Breast epithelium (tissue), 4 donors: ENCODE measurements around the gene WDR11. TPM values are rescaled to one million over a fixed set of nuclear protein-coding genes. Genes with fewer than 3 reads are reported as not detected.

Source experiments
- DNase-seq, 2 donors: peaks; one replicate each; pipeline ENCODE4 v3.0.0-alpha.2; 2019; ENCODE audit warnings: low spot score in 2 of 2
- H3K27ac ChIP-seq, 2 donors: fragments of 200-600 bp; sonication (generic) in 1 of 2; one replicate each; pipeline ENCODE4 v1.5.1; 2016 to 2019; ENCODE audit warnings: mild to moderate bottlenecking in 1 of 2
- H3K27me3 ChIP-seq, 2 donors: fragments of 200-600 bp; sonication (generic) in 1 of 2; one replicate each; pipeline versions ENCODE4 v1.5.1 to v1.6.0; 2017 to 2019; ENCODE audit warnings: control low read depth in 1 of 2, mild to moderate bottlenecking in 1 of 2
- H3K36me3 ChIP-seq: fragments of 200-600 bp; one replicate; pipeline ENCODE4 v1.5.1; 2019
- H3K4me1 ChIP-seq, 2 donors: fragments of 200-600 bp; sonication (generic); one replicate each; pipeline ENCODE4 v1.5.1; 2016 to 2019; ENCODE audit warnings: control low read depth in 1 of 2
- H3K4me3 ChIP-seq, 3 donors: fragments of 200-600 bp; sonication (generic); 1 replicate in 2 of 3; 2 replicates in 1 of 3; pipeline ENCODE4 v1.5.1; 2016 to 2019; ENCODE audit warnings: mild to moderate bottlenecking in 3 of 3, moderate library complexity in 2 of 3
- H3K9me3 ChIP-seq, 2 donors: fragments of 200-600 bp; sonication (generic) in 1 of 2; one replicate each; pipeline ENCODE4 v1.5.1; 2016 to 2019; ENCODE audit warnings: control low read depth in 1 of 2
- CTCF ChIP-seq, 3 donors: fragments of 450-650 bp; IDR thresholded peaks; one replicate each; pipeline ENCODE4 v1.5.1; 2016 to 2017; ENCODE audit warnings: antibody characterized with exemption in 3 of 3, mild to moderate bottlenecking in 3 of 3, moderate library complexity in 3 of 3
- POLR2A ChIP-seq: fragments of 450-650 bp; IDR thresholded peaks from one replicate; pipeline ENCODE4 v1.6.1; 2016; ENCODE audit warnings: antibody characterized with exemption, mild to moderate bottlenecking, moderate library complexity
- POLR2AphosphoS5 ChIP-seq, 3 donors: sonication (generic); formaldehyde crosslinking; IDR thresholded peaks; one replicate each; pipeline ENCODE4 v1.6.1; 2017; ENCODE audit warnings: antibody characterized with exemption in 3 of 3
- intact Hi-C: fragments of 100-400 bp; cut with DNase I; formaldehyde crosslinking; loops from one replicate; pipeline ENCODE4 v1.15.1; 2023; ENCODE audit warnings: low total_unique reads
- total RNA-seq, 3 donors: library from RNA; depleted of rRNA; stranded (reverse); fragments of >200 nt; gene quantifications; one replicate each; pipeline ENCODE4 v1.1.0, GENCODE V29; 2016

WDR11 gene
- total RNA-seq, 3 donors from 2014 or later, result 58.7 to 74.8 (median 65.6) TPM

- Histone ChIP-seq H3K4me3 (no peak overlapping the region), H3K36me3 (no peaks in the 10 kb centered on the region), H3K9me3 (peaks cover 0 to 7% of the 10 kb centered on the region in 2 donors), H3K27me3 (peaks cover 0 to 5% of the 10 kb centered on the region in 2 donors), H3K4me1 (no peaks in the 10 kb centered on the region), H3K27ac (no peak overlapping the region)
- intact Hi-C loops, result loop anchor here (10.0 kb wide), 1 partner anchor 936 kb away; no protein-coding TSS in a partner anchor
- no peak for TF ChIP-seq POLR2AphosphoS5 (IDR thresholded peaks at IDR 0.05)
- TF ChIP-seq CTCF (IDR thresholded peaks at IDR 0.05), result no peak
- TF ChIP-seq POLR2A, result no peak
- DNase-seq, result no peak
These were observed 87.7 kb downstream of the WDR11 start for GRCh38 chr10:120938822-120939221.

DNA sequence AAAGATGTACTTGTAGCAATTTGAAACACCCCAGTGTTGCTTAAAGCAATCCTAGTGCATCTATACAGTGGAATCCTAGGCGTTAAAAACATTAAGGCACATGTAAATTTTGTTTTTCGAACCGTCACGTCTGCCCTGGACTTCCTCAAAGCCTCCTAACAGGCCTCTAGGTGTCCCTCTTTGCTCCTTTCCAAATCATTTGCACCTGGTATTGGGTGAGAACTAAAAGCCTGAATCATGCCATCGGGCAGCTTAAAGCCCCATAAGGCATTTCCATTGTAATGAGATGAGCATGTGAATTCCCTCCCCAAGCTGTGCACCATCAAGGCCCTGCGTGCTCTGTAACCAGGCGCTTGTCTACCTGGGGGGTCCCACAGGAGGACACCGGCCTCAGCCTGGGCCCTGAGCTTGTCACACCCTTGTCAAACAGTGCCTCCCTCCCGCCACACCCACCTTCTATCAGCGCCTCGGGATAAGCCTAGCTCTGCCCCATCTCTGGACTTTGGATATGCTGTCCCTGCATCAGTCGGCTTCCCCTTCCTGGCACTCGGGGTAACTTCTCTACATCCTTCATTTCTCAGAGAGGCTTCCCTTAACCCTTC lies 89.2 kb downstream of the WDR11 start:
- H3K27me3 ChIP-seq, result peaks cover 0 to 5% of the 10 kb centered on the region in 2 donors
- no peak for DNase-seq
- no peak overlapping the region for H3K4me3 ChIP-seq
- H3K27ac ChIP-seq, result no peak overlapping the region
- intact Hi-C loops, result no loop called here
- H3K36me3 ChIP-seq, result no peaks in the 10 kb centered on the region
- peaks cover 0 to 7% of the 10 kb centered on the region in 2 donors for H3K9me3 ChIP-seq
- H3K4me1 ChIP-seq, result no peaks in the 10 kb centered on the region
- TF ChIP-seq POLR2A, result no peak
- TF ChIP-seq CTCF (IDR thresholded peaks at IDR 0.05), result no peak
- no peak for TF ChIP-seq POLR2AphosphoS5 (IDR thresholded peaks at IDR 0.05)

DNA sequence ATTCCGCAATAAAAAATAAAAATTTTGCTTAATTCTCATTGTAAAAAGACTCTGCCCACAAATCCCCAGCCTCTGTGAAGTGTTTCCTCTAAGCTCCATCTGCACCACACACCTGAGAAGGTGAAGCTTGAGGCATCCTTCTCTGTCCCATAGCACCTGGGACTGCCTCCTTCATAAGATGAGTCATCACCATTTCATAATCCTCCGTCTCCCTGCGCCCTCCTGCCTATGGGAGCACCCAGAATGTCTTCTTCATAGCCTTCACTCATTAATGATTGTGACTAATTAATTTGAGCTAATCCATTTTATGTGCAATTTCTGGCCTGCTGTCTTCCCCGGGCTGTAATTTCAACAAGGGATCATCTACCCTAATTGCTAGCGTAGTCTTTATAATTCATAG lies 90.3 kb downstream of the WDR11 start:
- H3K4me3 ChIP-seq, result no peak overlapping the region
- H3K36me3 ChIP-seq, result no peaks in the 10 kb centered on the region
- no peaks in the 10 kb centered on the region for H3K9me3 ChIP-seq
- peaks cover 0 to 5% of the 10 kb centered on the region in 2 donors for H3K27me3 ChIP-seq
- intact Hi-C loops, result no loop called here
- TF ChIP-seq POLR2A, result no peak
- no peak for TF ChIP-seq POLR2AphosphoS5 (IDR thresholded peaks at IDR 0.05)
- no peak for TF ChIP-seq CTCF (IDR thresholded peaks at IDR 0.05)
- no peaks in the 10 kb centered on the region for H3K4me1 ChIP-seq
- no peak overlapping the region for H3K27ac ChIP-seq
- DNase-seq, result no peak

DNA sequence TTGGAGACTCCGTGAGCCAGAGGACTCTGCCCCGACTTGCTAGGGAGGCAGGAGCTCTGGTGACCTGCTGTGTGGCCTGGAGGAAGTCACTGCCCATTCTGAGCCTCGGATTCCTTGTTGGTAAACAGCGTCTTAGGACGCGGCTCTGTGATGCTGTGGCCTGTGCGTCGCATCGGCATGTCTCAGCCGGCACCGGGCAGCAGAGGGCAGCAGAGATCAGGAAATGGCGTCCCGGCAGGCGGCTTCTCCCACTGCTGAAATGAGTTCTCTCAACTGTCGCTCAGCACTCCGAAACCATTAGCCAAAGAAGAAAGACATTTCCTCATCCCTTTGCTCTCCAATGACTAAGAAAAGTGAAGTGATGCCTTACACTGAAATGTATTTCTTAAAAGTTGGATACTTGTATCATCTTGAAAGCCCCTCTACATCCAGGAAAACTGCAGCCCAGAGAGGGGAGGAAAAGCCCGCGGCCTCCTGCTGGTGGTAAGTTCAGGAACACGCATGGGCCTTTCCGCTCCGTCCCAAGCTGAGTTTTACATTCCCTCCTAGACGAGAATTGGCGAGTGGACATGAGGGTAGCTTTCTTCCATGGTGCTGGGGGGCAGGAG lies 91.7 kb downstream of the WDR11 start:
- peak overlapping the region in 1 of 3 donors; percentile 15 for H3K4me3 ChIP-seq
- H3K27ac ChIP-seq, result no peak overlapping the region
- H3K4me1 ChIP-seq, result no peaks in the 10 kb centered on the region
- DNase-seq, result peak; percentile 65 to 87
- no peaks in the 10 kb centered on the region for H3K9me3 ChIP-seq
- peaks cover 0 to 5% of the 10 kb centered on the region in 2 donors for H3K27me3 ChIP-seq
- intact Hi-C loops, result no loop called here
- TF ChIP-seq CTCF (IDR thresholded peaks at IDR 0.05), result peak in 2 of 3 donors; percentile 88 to 93
- TF ChIP-seq POLR2A, result no peak
- H3K36me3 ChIP-seq, result no peaks in the 10 kb centered on the region

DNA sequence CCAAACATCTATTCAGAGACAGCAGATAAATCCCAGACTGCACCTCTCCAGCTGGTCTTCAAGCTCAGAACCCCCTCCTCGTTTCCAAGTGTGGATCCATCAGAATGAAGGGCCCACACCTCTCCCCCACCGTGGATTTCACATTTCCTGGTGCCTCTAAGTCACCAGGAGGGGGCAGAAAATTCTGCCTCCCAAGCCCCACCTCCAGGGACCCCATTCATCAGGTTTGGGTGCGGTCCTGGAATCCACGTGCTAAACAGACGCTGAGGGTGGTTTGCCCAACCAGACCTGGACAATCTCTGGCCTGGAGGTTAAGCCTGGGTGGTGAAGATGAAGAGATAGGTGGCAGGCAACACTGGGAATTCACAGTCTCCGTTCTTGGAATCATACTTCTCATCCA lies 92.4 kb downstream of the WDR11 start:
- H3K27ac ChIP-seq, result no peak overlapping the region
- intact Hi-C loops, result no loop called here

More for the DNA sequence above, 92.4 kb downstream of the WDR11 start:
- Histone ChIP-seq H3K4me1 (no peaks in the 10 kb centered on the region), H3K4me3 (no peak overlapping the region), H3K27me3 (peaks cover 0 to 5% of the 10 kb centered on the region in 2 donors), H3K36me3 (no peaks in the 10 kb centered on the region), H3K9me3 (no peaks in the 10 kb centered on the region)
- TF ChIP-seq CTCF (IDR thresholded peaks at IDR 0.05), result no peak
- TF ChIP-seq POLR2A, result no peak
- TF ChIP-seq POLR2AphosphoS5 (IDR thresholded peaks at IDR 0.05), result no peak
- no peak for DNase-seq
